Right kidney (tissue), 1 donor: ENCODE results near the gene DENND5B.
"Not testable (repeated sequence)": the region's sequence is repeated elsewhere in the genome, so short reads cannot be mapped to it uniquely, and the experiment has no call there.

Experiments used
- DNase-seq: peaks from one replicate; pipeline ENCODE4 v3.0.0-alpha.2; 2016

DENND5B gene

GRCh38 chr12:31555466-31555865 lies 35.5 kb downstream of the DENND5B start:
- DNase-seq = not testable (repeated sequence)

GRCh38 chr12:31550590-31550989 lies 40.3 kb downstream of the DENND5B start:
- DNase-seq = not testable (repeated sequence)

- no peak for DNase-seq
Measured at GRCh38 chr12:31536672-31537071, 54.3 kb downstream of the DENND5B start.

- no peak for DNase-seq
Measured at GRCh38 chr12:31533470-31533869, 57.5 kb downstream of the DENND5B start.

GRCh38 chr12:31531893-31532292 lies 59.0 kb downstream of the DENND5B start:
- no peak for DNase-seq

- DNase-seq = no peak
Measured at GRCh38 chr12:31528095-31528494, 62.8 kb downstream of the DENND5B start.

GRCh38 chr12:31527083-31527482 lies 63.9 kb downstream of the DENND5B start:
- DNase-seq = no peak

- no peak for DNase-seq
Measured at GRCh38 chr12:31526158-31526546, 64.8 kb downstream of the DENND5B start.

GRCh38 chr12:31525496-31526157 lies 65.3 kb downstream of the DENND5B start:
- no peak for DNase-seq

- DNase-seq = no peak
Measured at GRCh38 chr12:31524791-31525495, 66.0 kb downstream of the DENND5B start.

GRCh38 chr12:31523306-31523705 lies 67.6 kb downstream of the DENND5B start:
- DNase-seq = no peak

- no peak for DNase-seq
Measured at GRCh38 chr12:31522607-31523006, 68.3 kb downstream of the DENND5B start.

GRCh38 chr12:31521964-31522363 lies 69.0 kb downstream of the DENND5B start:
- peak; percentile 40 for DNase-seq

- no peak for DNase-seq
Measured at GRCh38 chr12:31519511-31519910, 71.4 kb downstream of the DENND5B start.

GRCh38 chr12:31518680-31519227 lies 72.2 kb downstream of the DENND5B start:
- no peak for DNase-seq

GRCh38 chr12:31517994-31518393 lies 72.9 kb downstream of the DENND5B start:
- no peak for DNase-seq

- no peak for DNase-seq
Measured at GRCh38 chr12:31516702-31517101, 74.2 kb downstream of the DENND5B start.

- DNase-seq = no peak
Measured at GRCh38 chr12:31514912-31515311, 76.0 kb downstream of the DENND5B start.

- DNase-seq = no peak
Measured at GRCh38 chr12:31510034-31510433, 80.9 kb downstream of the DENND5B start.

GRCh38 chr12:31508436-31509150 lies 82.3 kb downstream of the DENND5B start:
- DNase-seq = no peak

- DNase-seq = no peak
Measured at GRCh38 chr12:31507966-31508365, 83.0 kb downstream of the DENND5B start.

- DNase-seq = no peak
Measured at GRCh38 chr12:31506515-31507306, 84.2 kb downstream of the DENND5B start.
